Activated gamma-delta T cell (primary cell): Measurements from ENCODE around the gene WDR4.
"Not testable (repeated sequence)": the region's sequence is repeated elsewhere in the genome, so short reads cannot be mapped to it uniquely, and the experiment has no call there.

Experiments used
- DNase-seq: peaks from one replicate; lab custom pipeline; 2025; lab: John Stamatoyannopoulos, UW

WDR4 gene

GRCh38 chr21:42852925-42853570 lies 26.3 kb downstream of the WDR4 start:
- DNase-seq, result no peak

GRCh38 chr21:42851812-42852665 lies 27.3 kb downstream of the WDR4 start:
- DNase-seq, result no peak

- DNase-seq, result no peak
Observed at GRCh38 chr21:42850866-42851391, 28.4 kb downstream of the WDR4 start.

GRCh38 chr21:42850463-42850862 lies 28.9 kb downstream of the WDR4 start:
- no peak for DNase-seq

GRCh38 chr21:42849759-42850412 lies 29.5 kb downstream of the WDR4 start:
- no peak for DNase-seq

- DNase-seq, result no peak
Observed at GRCh38 chr21:42848932-42849758, 30.2 kb downstream of the WDR4 start.

- DNase-seq, result not testable (repeated sequence)
Observed at GRCh38 chr21:42848144-42848931, 31.0 kb downstream of the WDR4 start.

- no peak for DNase-seq
Observed at GRCh38 chr21:42847726-42848125, 31.6 kb downstream of the WDR4 start.

- no peak for DNase-seq
Observed at GRCh38 chr21:42847051-42847707, 32.2 kb downstream of the WDR4 start.

- DNase-seq, result no peak
Observed at GRCh38 chr21:42846221-42846620, 33.1 kb downstream of the WDR4 start.

GRCh38 chr21:42845296-42845965 lies 33.9 kb downstream of the WDR4 start:
- DNase-seq, result no peak

GRCh38 chr21:42844411-42845113 lies 34.8 kb downstream of the WDR4 start:
- no peak for DNase-seq

- DNase-seq, result no peak
Observed at GRCh38 chr21:42843056-42843455, 36.3 kb downstream of the WDR4 start.

GRCh38 chr21:42841916-42842655 lies 37.3 kb downstream of the WDR4 start:
- not testable (repeated sequence) for DNase-seq

- no peak for DNase-seq
Observed at GRCh38 chr21:42841156-42841915, 38.0 kb downstream of the WDR4 start.

- DNase-seq, result no peak
Observed at GRCh38 chr21:42840411-42841155, 38.8 kb downstream of the WDR4 start.
